ENCODE results near the gene GAL.
"Not testable (repeated sequence)": the region's sequence is repeated elsewhere in the genome, so short reads cannot be mapped to it uniquely, and the experiment has no call there.

Gene GAL, protein sequence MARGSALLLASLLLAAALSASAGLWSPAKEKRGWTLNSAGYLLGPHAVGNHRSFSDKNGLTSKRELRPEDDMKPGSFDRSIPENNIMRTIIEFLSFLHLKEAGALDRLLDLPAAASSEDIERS

DNA sequence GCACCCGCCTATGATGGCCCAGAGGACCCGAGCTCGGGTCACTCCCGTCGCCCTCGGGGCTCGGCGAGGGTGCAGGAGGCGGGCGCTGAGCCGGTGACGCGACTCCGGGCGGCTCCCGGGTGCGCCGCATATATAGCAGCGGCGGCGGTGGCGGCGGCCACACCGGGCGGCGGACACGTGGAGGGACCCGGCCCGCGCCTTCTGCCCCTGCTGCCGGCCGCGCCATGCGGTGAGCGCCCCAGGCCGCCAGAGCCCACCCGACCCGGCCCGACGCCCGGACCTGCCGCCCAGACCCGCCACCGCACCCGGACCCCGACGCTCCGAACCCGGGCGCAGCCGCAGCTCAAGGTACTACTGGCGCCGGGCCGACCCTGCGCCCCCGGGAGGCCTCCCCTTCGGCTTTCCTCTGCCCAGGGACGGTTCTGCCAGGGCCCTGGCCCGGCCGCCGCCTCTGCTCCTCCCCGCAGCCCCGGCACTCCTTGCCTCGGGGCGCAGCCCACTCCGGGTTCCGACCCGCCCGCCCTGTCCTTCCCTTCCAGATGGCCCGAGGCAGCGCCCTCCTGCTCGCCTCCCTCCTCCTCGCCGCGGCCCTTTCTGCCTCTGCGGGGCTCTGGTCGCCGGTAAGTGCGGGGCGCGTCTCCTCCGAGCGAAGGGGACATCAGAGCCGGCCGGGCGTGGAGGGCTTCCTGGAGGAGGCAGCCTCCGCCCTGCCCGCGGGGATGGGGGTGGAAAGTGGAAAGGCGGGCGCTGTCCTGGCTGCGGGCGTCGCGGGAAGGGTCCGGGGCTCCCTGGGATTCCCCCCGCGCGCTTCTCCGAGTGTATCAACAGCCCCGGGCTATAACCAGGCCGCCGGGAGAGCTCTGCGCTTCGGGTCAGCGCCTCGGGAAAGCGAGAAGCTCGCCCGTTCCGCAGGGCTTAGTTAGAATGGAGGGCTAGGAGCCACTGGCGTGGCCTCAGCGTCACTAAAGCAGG lies at the start of gene GAL:
Gene GAL (plus strand): TSS at position 160 of the 972 bp plus-strand sequence. CDS start 380 bp downstream, at position 540.
- no peak for DNase-seq (ENCODE audit: low read depth)

DNA sequence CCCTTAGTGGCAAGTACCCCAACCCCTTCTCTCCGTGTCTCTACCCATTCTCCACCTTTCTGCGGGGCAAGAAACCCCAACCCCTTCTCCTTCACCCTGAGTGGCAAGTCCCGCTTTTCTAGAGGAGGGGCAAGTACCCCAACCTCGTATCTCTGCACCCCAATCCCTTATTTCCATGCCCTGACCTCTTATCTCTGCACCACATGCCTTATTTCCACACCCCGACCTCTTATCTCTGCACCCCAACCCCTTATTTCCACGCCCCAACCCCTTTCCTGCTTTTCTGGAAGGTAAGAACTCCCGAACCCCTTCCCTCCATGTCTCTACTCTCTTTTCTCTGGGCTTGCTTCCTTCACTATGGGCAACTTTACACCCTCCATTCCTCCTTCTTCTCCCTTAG lies 49.7 kb upstream of the GAL start:
- not testable (repeated sequence) for DNase-seq (ENCODE audit: low read depth)

DNA sequence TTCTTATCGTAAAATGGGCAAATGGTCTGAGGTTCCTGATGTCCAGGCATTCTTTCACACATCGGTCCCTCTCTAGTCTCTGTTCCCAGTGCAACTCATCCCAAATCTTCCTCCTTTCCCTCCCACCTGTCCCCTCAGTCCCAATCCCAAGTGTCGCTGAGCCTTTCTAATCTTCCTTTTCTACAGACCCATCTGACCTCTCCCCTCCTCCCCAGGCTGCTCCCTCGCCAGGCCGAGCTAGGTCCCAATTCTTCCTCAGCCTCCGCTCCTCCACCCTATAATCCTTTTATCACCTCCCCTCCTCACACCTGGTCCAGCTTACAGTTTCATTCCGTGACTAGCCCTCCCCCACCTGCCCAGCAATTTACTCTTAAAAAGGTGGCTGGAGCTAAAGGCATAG lies 49.2 kb upstream of the GAL start:
- DNase-seq (ENCODE audit: low read depth) = not testable (repeated sequence)

DNA sequence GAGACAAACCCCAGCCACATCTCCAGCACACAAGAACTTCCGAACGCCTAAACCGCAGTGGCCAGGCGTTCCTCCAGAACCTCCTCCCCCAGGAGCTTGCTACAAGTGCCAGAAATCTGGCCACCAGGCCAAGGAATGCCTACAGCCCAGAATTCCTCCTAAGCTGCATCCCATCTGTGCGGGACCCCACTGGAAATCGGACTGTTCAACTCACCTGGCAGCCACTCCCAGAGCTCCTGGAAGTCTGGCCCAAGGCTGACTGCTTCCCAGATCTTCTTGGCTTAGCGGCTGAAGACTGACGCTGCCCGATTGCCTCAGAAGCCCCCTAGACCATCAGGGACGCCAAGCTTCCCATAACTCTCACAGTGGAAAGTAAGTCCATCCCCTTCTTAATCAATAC lies 48.5 kb upstream of the GAL start:
- not testable (repeated sequence) for DNase-seq (ENCODE audit: low read depth)

DNA sequence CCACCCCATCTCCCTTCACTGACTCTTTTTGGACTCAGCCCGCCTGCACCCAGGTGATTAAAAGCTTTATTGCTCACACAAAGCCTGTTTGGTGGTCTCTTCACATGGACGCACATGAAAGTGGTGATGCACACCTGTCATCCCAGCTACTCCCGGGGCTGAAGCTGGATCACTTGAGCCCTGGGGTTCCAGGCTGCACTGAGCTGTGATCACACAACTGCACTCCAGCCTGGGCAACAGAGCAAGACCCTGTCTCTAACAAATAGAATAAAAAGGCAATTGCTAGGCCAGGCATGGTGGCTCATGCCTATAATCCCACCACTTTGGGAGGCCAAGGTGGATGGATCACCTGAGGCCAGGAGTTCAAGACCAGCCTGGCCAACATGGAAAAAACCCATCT lies 45.0 kb upstream of the GAL start:
- DNase-seq (ENCODE audit: low read depth) = not testable (repeated sequence)

DNA sequence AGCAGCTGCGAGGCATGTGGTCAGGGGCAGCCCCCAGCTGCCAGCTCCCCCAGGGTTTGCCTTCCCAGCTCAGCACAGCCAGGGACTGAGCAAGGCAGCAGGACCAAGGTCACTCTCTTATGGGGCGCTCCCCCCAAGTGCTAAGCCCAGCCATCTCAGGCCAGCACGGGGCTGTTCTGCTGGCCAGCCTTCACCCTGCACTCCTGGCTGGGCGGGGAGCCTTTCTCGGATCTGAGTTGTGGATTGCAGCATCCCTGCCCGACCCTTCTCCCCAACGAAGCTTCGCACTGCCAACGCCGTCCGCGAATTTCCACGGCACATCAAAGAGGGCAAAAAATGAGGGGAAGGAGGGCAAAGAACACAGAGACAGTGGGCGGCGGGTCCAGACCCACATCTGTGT lies 42.5 kb upstream of the GAL start:
- DNase-seq (ENCODE audit: low read depth) = no peak

DNA sequence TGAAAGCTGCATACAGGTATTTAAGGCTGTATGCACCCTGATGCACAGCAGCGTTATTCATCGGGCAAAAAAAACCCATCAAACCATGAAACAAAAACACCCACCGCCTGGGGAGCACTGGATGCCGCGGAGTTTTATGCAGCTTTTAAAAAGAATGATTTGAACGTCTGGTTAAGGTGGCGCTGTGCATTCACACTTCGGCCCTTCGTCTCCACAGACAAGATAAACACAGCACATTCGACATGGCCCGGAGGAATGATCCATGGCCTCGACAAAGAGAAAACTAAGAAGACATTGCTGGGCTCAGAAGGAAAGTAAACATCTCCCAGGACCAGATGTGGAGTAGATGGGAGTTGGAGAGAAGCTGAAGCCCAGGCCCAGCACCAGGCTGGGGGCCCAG lies 40.8 kb upstream of the GAL start:
- no peak for DNase-seq (ENCODE audit: low read depth)

DNA sequence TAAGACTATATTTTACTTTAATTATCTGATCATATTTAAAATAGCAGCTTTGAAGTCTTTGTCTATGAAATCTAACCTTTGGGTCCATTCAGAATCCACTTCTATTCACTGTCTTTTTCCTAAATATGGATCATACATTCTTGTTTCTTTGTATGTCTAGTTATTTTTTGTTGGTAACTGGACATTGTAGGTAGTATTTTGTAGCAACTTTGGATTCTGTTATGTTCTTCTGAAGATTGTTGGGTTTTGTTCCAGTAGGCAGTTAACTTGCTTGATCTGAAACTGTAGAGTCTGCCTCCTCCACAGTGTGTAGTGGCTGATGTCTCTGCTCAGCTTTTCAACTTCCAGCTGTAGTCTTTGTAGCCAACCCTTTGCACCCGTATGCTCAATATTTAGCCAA lies 37.5 kb upstream of the GAL start:
- DNase-seq (ENCODE audit: low read depth) = no peak

DNA sequence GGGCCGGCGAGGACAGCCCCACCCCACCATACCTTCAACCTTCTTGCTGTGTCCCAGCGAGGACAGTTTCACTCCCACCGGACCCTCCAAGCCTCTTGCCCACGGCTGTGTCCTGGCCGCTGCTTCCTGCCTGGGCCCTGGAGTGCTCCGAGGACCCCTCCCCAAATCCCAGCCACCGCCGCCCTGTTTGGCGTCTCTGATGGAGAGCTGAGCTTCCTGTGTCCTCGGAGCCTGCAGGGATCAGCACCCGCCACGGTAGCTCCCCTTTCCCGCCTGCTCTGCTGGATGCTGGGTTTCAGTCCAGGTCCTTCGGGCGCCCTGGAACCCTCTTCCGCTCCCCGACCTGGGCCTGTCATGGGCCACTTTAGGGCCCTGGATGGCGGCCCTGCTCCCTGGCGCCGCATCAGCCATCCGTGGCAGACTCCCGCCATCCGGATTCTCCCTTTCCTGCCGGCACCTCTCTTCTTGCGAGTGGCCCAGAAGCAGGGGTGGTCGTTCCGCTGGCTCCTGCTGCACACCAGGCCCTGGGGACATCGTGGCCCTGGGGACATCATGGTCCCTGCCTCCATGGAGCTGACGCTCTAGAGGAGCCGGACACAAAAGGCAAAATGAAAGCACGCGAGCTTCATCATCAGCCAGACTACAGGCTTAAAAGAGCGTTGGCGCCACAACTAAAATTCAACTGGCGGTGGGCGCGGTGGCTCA lies 34.3 kb upstream of the GAL start:
- DNase-seq (ENCODE audit: low read depth) = no peak

DNA sequence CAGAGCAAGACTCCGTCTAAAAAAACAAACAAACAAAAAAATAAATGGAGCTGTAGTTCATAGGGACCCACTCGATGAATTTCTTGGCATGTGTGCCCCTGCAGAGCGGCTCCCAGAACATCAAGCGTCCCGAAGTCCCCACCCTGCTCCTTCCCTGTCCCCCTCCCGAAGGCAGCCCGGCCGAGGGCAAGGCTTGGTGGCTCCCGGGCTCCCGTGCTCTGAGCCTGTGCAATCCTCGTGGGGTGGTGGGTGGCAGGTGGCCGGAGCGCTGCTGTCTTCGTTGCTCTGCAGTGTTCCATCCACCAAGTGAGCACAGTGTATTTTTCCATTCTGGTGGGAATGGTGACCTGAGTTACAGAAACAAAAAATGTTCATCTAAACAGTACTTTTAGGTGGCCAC lies 33.5 kb upstream of the GAL start:
- no peak for DNase-seq (ENCODE audit: low read depth)

DNA sequence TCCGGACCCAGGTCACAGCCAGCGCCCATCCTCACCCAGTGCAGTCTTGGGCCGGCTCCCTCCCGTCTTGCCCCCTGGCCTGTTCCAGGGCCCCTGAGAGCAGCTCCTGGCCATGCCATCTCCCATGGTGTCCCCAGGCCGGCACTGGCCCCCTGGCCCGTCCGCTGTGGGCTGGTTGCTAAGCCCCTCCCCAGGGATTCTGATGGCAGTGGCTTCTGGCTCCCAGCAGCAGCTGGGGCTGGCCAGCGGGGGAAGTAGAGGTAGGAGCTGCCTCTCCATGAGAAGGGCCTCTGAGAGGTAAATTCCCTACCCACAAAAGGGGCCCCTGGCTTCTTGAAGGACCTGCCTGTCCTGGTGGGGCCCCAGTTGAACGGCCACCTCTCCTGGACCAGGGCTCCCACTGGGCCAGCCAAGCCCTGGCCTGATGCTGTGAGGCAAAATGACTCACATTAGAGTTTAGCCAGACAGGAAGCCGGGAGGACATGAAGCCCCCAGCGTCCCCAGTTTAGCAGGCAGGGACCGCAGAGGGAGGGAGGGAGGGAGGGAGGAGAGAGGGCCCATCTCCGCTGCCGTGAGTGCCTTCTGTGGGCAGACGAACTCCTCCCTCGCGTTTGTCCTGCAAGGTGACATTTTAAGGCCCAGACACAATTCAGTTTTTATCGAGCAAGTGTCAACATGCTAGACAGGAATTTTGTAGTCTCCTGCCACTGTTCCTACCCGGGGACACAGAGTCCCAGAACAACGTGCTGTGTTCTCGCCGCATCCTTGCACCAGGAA lies 32.9 kb upstream of the GAL start:
- no peak for DNase-seq (ENCODE audit: low read depth)

DNA sequence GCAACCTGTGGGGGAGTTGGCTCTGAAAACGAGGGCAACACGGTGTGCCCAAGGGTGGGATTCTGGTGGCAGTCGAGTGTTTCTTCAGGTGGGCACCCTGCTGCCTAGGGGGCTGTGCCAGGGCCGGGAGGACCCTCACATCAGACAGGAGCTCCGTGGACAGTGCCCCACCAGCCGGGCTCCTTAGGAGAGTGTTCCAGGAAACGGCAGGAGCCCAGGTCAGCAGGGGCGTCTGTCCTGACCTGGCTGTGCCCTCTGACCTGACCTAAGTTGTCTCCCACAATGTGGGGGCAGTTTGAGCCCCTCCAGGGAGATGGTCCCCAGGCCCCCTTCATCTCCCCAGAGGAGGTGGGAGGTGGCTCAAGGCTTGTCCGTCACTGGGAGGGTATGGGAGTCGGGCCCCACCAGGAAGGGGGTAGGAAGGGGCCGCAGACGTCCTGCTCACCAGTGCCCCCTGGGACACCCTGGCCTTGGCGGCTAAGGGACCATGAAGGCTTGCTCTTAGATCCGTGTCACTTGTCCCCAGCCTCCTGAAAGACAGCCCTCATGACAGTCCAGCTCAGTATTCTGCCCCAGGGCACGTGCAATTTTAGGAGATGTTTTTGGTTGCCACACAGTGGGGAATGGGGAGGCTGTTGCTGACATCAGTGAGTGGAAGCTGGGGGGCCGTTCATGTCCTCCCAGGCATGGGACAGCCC lies 32.2 kb upstream of the GAL start:
- no peak for DNase-seq (ENCODE audit: low read depth)

DNA sequence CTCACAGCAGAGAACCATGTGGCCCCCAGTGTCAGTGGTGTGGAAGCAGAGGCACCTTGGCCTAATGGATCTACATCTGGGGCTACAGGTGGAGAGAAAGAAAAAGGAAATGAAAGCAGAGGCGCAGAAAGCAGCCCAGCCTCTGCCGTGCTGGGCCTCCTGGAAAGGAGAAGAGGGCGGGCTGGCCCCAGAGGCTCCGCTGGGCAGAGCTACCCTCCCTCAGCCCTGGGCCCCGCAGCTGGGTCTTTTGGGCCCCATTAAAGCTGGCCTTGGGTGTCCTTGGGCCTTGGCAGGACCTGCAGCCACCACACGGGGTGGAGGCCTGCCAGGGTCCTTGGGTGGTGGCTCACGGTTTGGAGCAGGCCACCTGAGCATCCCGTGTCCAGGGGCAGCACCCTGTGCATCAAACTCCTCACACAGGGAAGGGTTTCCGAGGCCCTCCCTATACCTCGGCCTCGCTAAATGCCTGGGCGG lies 31.6 kb upstream of the GAL start:
- DNase-seq (ENCODE audit: low read depth) = no peak

DNA sequence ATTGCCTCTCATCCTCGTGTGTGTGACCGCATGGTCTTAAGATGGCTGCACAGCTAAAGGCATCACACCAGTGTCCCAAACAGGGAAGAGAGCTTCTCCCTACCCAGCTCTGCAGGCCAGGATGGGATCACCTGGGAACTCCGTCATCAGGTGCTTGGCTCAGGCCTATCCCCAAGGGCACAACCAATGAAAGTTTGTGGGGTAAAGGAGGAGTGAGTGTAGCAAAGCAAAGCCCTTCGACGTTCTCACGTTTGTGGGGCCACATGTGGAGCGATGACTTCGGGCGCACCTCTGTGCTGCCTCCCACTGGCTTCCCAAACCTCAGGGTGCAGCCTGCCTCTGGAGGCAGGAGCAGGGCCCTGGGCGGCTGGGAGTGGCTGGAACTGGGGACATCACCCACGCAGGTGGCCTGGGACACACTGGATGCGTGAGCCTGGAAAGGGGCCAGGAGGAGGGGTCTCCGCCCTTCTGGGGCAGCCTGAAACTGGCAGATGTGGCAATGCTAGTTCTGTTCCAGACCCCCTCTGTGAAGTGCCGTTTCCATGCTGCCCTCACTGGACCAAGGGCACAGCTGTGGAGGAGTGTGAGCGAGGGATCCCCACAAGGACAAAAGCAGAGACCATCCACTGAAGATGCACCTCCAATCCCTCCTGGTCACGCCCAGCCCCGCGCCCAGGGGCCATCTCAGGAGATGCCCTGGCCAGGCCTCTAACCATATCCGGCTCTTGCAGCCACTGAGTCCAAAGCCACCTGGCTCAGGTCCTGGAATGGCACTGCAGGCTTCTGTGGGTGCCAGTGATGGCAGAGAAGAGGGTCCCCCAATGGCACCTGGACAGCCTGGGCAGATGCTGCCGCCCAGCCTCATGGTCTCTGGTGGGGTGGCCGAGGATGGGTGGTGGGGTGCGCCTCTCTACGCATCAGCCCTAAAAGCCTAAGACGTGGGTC lies 30.6 kb upstream of the GAL start:
- DNase-seq (ENCODE audit: low read depth) = no peak

DNA sequence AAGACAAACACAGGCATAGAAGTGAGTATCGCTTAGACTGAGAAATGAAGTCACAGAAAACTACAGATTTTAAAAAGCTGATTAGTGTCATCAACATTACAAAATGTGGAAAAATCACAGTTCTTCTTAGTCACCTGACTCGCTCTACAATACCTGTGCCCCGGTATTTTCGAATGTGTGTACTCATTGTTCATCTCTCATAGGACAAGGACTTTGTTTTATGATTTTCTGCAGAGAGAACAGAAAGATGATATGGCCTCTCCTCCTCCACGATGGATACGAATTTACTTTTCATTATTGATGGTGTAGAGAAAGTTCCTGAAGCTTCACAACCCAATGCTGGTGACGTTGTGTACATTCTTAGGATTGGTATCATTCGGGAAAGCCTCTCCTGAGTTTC lies 29.4 kb upstream of the GAL start:
- no peak for DNase-seq (ENCODE audit: low read depth)

DNA sequence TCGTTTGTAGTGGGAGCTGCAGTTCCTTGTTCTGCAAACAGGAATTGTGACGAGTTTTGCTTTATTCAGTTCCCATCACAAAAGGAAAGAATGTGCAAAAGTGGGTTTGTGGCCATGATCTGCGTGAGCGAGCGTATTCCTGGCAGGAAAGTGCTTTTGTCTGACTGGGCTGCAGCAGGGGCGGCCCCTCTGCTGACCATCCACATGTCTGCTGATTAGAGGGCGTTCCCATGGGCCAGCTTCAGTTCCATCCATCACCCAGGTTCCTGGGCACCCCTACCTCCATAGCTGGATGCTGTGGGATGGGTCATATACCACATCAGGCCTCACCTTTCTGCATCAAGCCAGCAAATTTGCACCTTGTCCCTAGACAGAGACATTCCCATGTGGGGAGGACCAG lies 28.9 kb upstream of the GAL start:
- no peak for DNase-seq (ENCODE audit: low read depth)

DNA sequence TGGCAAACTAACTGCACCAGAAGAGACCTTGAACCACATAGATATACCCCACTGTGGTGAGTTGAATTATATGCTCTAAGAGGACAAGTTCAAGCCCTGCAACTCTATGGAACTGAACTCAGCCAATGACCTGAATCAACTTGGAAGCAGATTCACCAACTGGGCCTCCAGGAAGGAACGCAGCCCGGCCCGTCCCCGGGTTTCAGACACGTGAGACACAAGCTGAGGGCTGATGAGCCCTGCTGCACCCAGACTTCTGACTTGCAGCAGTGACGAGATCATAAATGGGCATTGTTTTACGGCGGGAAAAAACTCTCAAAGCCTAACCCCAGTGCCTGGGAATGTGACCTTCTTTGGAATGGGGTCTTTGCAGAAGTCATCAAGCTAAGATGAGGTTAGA lies 28.5 kb upstream of the GAL start:
- DNase-seq (ENCODE audit: low read depth) = no peak

DNA sequence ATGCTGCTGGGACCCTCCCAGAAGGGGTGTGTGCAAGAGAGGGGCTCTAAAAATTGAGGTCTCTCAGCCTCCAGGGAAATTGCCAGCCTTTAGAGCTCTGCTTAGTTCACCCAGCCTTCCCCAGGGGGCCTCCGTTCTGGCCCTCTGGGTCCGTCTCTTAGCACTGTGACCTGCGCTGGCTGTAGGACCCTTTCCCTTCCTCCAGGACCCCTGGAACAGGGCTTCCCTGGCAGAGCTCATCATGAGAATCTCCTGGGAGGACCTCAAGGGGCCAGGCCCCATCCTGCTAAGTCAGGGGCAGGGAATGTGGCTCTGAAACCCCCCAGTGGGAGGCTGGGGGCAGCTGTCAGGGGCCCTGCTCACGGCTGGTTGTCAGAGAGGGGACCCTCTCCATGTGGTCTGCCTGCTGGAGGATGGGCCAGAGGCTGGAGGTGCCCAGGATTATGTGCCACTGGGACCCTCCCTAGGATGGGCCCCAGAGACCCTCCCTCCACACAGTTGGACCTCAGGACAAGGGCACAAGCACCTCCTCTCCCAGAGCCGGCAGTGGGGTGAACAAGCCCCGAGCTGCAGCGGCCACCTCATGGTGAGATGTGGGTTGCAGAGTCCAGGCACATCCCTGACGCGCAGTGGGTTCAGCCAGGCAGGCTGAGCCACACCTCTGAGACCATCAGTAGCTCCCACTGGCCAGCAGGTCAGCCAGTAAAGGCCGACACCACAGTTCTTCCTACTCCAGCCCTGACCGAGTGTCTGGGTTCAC lies 27.1 kb upstream of the GAL start:
- no peak for DNase-seq (ENCODE audit: low read depth)

DNA sequence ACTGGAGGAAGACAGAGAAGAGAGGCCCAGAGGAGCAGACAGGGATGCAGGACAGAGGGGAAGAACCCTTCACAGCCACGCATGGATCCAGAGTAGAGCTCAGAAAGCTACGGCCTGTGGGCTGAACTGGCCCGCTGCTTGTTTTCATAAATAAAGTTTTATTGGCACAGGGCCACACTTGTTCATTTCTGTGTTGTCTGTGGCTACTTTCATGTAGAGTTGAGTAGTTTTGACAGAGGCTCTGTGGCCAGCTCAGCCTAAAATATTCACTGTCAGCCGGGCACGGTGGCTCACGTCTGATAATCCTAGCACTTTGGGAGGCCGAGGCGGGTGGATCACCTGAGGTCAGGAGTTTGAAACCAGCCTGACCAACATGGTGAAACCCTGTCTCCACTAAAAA lies 26.2 kb upstream of the GAL start:
- no peak for DNase-seq (ENCODE audit: low read depth)

DNA sequence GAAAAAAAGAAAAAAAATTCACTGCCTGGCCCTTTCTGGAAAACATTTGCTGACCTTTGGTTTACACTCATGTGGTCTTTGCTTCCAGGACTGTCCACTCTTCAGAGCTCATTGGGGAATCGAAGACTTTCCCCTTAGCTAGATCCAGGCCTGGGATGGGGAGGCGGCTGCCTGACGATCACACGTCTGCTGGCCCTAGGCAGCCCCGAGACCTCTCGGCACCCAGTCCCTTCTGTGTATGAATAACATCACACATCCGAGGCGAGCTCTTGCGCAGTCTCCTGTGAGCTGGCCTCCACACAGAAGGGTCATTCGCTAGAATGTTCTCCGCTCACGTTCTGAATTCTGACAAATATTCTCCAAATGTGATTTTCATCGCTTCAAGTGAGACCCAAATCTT lies 25.7 kb upstream of the GAL start:
- no peak for DNase-seq (ENCODE audit: low read depth)
